ENCODE data around the gene PPIF.

GRCh38 chr10:79367426-79368189 lies 20.3 kb downstream of the PPIF start:
- no peak for TF ChIP-seq CTCF (IDR thresholded peaks at IDR 0.05)
- TF ChIP-seq POLR2A (IDR thresholded peaks at IDR 0.05): no peak
